Measurements from ENCODE around the gene RNF40. TPM values are rescaled to one million over a fixed set of nuclear protein-coding genes. Genes with fewer than 3 reads are reported as not detected.

RNF40 gene
- total RNA-seq, 2 donors from 2014 or later = 94.6 to 117 TPM

DNA sequence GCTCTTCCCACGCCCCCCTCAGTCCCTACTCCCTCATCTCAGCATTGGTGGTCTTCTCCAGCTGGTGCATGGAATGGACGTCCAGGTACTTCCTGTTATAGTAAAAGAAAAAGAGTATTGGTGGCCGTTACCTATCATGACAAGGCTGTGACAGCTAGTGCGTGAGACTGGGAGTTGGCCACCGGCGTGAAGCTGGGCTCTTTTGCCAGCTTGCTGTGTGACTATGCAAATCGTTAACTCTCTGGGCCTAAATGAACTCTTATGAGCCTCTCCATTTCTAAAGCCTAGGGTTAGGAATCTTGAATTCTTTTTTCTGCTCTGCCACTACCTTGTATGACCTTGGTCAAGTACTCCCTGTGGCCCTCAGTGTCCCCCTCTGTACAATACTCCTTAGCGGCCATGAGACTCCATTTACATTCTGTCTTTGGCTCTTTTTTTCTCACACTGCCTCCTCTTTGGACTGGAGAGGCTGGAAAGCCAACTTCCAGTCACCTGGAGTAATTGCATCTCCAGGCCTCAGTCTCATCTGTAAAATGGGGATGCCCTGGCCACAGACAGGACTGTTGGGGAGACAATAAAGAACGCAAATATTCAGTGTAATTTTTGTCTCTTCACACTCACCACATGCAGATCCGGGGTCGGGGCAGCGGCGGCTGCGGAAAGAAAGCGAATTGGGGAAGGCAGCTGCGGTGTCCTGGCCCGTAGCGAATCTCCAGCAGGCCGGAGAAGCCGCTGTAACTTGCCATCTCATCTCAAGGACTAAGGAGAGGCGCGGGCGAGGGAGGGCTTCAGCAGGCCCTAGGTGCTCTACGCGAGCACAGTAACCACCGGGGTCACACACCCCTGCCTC, 1.3 kb upstream of the RNF40 start:
- intact Hi-C loops (cut with DNase I) = no loop called here
- no peaks in the 10 kb centered on the region for H3K9me3 ChIP-seq
- H3K36me3 ChIP-seq = peaks cover 20% of the 10 kb centered on the region
- H3K4me1 ChIP-seq = peaks cover 12% of the 10 kb centered on the region
- DNase-seq = no peak
- H3K27me3 ChIP-seq = no peaks in the 10 kb centered on the region
- peak overlapping the region; percentile 71 to 92 for H3K9ac ChIP-seq (ENCODE audit: low read depth in 2 of 2, low read length in 2 of 2)
- peak overlapping the region; percentile 49 for H3K27ac ChIP-seq
- peak overlapping the region; percentile 75 for H3K4me3 ChIP-seq
- TF ChIP-seq, protein P1, sequence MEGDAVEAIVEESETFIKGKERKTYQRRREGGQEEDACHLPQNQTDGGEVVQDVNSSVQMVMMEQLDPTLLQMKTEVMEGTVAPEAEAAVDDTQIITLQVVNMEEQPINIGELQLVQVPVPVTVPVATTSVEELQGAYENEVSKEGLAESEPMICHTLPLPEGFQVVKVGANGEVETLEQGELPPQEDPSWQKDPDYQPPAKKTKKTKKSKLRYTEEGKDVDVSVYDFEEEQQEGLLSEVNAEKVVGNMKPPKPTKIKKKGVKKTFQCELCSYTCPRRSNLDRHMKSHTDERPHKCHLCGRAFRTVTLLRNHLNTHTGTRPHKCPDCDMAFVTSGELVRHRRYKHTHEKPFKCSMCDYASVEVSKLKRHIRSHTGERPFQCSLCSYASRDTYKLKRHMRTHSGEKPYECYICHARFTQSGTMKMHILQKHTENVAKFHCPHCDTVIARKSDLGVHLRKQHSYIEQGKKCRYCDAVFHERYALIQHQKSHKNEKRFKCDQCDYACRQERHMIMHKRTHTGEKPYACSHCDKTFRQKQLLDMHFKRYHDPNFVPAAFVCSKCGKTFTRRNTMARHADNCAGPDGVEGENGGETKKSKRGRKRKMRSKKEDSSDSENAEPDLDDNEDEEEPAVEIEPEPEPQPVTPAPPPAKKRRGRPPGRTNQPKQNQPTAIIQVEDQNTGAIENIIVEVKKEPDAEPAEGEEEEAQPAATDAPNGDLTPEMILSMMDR (IDR thresholded peaks at IDR 0.05) = no peak

DNA sequence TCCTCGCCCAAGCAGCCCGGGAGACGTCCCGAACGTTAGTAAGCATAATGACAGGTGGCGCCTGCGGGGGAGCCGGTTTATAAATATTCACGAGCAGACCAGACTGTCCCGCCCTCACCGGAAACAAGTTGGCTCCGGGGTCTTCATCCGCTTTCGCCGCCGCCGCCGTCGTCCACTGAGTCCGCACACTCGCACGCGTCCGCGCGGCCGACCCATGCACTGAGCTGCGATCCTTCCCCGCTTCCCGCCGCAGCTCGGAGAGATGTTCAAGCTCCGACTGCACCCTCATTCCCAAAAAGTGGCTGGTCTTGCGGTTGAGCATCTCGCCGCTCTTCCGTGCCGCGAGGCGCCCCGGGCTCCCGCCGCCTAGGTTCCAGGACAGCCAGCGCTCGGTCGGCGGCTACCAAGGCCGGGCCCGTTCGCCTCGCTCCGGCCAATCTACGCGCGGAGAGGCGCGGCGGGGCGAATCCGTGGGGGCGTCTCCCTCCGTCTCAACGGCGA, 645 bp upstream of the RNF40 start:
- H3K9ac ChIP-seq (ENCODE audit: low read depth in 2 of 2, low read length in 2 of 2) = peak overlapping the region; percentile 71 to 92
- TF ChIP-seq, protein P1 (IDR thresholded peaks at IDR 0.05) = no peak
- H3K27me3 ChIP-seq = no peaks in the 10 kb centered on the region
- peak overlapping the region; percentile 49 for H3K27ac ChIP-seq
- peaks cover 12% of the 10 kb centered on the region for H3K4me1 ChIP-seq
- no peaks in the 10 kb centered on the region for H3K9me3 ChIP-seq
- intact Hi-C loops (cut with DNase I) = no loop called here
- peaks cover 27% of the 10 kb centered on the region for H3K36me3 ChIP-seq
- H3K4me3 ChIP-seq = peak overlapping the region; percentile 75
- DNase-seq = peak; percentile 59

DNA sequence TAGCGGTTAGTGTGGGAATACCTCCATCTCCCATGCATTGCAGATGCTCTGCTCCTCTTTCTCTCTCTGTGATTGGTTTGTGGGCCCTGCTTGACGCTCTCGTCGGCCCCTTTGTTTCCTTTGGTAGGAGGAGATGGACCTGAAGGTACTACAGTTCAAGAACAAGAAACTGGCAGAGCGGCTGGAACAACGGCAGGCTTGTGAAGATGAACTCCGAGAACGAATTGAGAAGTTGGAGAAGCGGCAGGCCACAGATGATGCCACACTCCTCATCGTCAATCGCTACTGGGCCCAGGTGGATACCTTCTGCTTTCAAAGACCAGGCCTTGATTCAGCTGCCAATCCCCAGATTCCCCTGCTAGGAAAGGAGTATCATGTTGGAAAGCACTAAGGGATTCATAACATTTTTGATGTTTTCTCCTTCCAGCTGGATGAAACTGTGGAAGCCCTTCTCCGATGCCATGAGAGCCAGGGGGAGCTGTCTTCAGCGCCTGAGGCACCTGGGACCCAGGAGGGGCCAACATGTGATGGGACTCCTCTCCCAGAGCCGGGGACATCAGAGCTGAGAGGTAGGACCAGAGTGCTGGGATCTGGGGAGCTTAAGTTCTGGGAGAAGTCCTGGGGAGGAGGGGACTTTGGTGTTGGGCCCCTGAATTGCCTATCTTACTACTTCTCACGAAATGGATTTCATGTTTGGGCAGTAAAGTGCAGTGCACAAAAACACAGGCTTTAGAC, 1.0 kb downstream of the RNF40 start:
- intact Hi-C loops (cut with DNase I) = no loop called here
- Histone ChIP-seq H3K36me3 (peaks cover 34% of the 10 kb centered on the region), H3K27me3 (no peaks in the 10 kb centered on the region), H3K4me3 (peak overlapping the region; percentile 75), H3K4me1 (peaks cover 12% of the 10 kb centered on the region), H3K27ac (peak overlapping the region; percentile 81), H3K9ac (ENCODE audit: low read depth in 2 of 2, low read length in 2 of 2) (peak overlapping the region; percentile 91 to 92), H3K9me3 (no peaks in the 10 kb centered on the region)
- TF ChIP-seq, protein P1 (IDR thresholded peaks at IDR 0.05) = no peak
- DNase-seq = no peak

DNA sequence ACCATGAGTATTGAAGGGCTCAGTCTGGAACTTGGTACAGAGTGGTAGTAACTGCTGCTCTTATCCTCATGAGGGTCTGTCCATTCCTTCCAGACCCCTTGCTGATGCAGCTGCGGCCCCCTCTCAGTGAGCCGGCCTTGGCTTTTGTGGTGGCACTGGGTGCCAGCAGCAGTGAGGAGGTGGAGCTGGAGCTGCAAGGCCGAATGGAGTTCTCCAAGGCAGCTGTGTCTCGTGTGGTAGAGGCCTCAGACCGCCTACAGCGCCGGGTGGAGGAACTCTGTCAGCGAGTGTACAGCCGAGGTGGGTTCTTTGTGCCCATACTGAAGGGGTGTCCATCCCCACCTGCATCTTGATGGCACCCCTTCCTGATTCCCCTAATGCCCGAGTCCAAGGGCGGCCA, 2.0 kb downstream of the RNF40 start:
- Histone ChIP-seq H3K27me3 (no peaks in the 10 kb centered on the region), H3K4me1 (peaks cover 12% of the 10 kb centered on the region), H3K27ac (no peak overlapping the region), H3K4me3 (no peak overlapping the region), H3K9ac (ENCODE audit: low read depth in 2 of 2, low read length in 2 of 2) (no peak overlapping the region), H3K9me3 (no peaks in the 10 kb centered on the region), H3K36me3 (peaks cover 41% of the 10 kb centered on the region)
- DNase-seq = no peak
- TF ChIP-seq, protein P1 (IDR thresholded peaks at IDR 0.05) = no peak
- intact Hi-C loops (cut with DNase I) = no loop called here

DNA sequence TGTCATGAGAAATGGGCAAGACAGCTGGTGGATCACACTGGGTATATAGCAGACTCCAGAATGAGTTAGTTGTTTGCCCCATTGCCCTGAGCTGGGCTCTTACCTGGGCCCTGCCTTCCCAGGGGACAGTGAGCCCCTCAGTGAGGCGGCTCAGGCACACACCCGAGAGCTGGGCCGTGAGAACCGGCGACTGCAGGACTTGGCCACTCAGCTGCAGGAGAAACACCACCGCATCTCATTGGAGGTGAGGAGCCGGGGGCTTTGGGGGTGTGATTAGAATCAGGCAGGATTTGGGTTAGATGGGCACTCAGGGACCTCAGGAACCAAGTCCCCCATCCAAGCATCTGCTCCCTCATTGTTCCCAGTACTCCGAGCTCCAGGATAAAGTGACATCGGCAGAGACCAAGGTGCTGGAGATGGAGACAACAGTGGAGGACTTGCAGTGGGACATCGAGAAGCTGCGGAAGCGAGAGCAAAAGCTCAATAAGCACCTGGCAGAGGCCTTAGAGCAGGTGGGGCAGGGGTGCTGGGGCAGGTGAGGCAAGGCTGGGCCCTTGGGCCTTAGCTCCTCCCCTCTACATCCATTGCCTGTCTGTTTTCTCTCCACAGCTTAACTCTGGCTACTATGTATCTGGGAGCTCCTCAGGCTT, 2.8 kb downstream of the RNF40 start:
- peaks cover 46% of the 10 kb centered on the region for H3K36me3 ChIP-seq
- intact Hi-C loops (cut with DNase I) = no loop called here
- DNase-seq = no peak
- no peaks in the 10 kb centered on the region for H3K9me3 ChIP-seq
- H3K27ac ChIP-seq = no peak overlapping the region
- H3K27me3 ChIP-seq = no peaks in the 10 kb centered on the region
- TF ChIP-seq, protein P1 (IDR thresholded peaks at IDR 0.05) = no peak
- no peak overlapping the region for H3K4me3 ChIP-seq
- peaks cover 12% of the 10 kb centered on the region for H3K4me1 ChIP-seq
- H3K9ac ChIP-seq (ENCODE audit: low read depth in 2 of 2, low read length in 2 of 2) = no peak overlapping the region

Data from colonic mucosa (tissue), 4 donors.